ENCODE results near the gene ARPP21. TPM values are rescaled to one million over a fixed set of nuclear protein-coding genes. Genes with fewer than 3 reads are reported as not detected.

ARPP21 gene
- total RNA-seq, 1 donor from 2014 or later: 4.9 TPM

DNA sequence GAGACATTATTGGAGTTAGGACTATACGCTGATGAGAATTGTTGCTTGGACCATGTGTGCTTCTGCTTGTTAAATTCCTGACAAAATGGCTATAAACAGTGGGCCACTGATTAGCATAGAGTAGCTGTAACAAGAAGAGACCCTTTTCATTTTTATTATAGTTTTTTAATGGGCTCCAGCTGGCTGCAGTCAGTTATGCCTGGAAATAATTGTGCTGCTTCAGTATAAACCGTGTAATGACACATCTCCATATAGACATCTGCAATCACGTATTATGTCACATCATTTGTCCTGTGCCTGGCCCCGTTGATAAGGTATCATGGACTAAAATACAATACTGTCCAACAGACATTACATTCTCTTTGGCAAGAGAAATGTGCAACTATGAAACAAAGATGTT, 50.9 kb downstream of the ARPP21 start:
- H3K4me1 Mint-ChIP-seq (ENCODE audit: low read depth): no peaks in the 10 kb centered on the region
- peaks cover 9% of the 10 kb centered on the region for H3K27me3 Mint-ChIP-seq (ENCODE audit: low read depth)
- no peak for DNase-seq (ENCODE audit: low spot score)
- no peaks in the 10 kb centered on the region for H3K9me3 Mint-ChIP-seq (ENCODE audit: low read depth)
- H3K4me3 Mint-ChIP-seq (ENCODE audit: unreplicated experiment): no peak overlapping the region
- TF ChIP-seq, protein P1, sequence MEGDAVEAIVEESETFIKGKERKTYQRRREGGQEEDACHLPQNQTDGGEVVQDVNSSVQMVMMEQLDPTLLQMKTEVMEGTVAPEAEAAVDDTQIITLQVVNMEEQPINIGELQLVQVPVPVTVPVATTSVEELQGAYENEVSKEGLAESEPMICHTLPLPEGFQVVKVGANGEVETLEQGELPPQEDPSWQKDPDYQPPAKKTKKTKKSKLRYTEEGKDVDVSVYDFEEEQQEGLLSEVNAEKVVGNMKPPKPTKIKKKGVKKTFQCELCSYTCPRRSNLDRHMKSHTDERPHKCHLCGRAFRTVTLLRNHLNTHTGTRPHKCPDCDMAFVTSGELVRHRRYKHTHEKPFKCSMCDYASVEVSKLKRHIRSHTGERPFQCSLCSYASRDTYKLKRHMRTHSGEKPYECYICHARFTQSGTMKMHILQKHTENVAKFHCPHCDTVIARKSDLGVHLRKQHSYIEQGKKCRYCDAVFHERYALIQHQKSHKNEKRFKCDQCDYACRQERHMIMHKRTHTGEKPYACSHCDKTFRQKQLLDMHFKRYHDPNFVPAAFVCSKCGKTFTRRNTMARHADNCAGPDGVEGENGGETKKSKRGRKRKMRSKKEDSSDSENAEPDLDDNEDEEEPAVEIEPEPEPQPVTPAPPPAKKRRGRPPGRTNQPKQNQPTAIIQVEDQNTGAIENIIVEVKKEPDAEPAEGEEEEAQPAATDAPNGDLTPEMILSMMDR (IDR thresholded peaks at IDR 0.05): no peak
- H3K36me3 Mint-ChIP-seq (ENCODE audit: low read depth): no peaks in the 10 kb centered on the region
- H3K27ac Mint-ChIP-seq (ENCODE audit: unreplicated experiment): no peak overlapping the region

DNA sequence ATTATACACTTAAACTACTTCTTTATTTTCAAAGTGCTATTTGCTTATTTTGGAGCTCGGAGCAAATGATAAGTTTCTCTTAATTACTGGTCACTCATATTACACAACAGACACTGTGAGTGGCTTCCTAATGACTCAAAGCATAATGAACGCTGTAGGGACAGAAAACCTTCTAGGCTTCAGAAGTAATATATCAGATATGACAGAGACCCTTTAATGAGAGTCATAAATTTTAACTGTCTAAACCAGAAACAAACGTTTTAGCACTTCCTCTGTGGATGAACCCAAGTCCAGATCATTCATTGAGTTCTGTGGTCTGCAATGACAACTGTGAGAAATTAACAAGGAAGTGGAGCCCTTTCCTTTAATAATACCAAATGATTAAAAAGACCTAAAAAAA, 66.6 kb downstream of the ARPP21 start:
- no peak overlapping the region for H3K4me3 Mint-ChIP-seq (ENCODE audit: unreplicated experiment)
- H3K27ac Mint-ChIP-seq (ENCODE audit: unreplicated experiment): no peak overlapping the region
- H3K4me1 Mint-ChIP-seq (ENCODE audit: low read depth): no peaks in the 10 kb centered on the region
- H3K27me3 Mint-ChIP-seq (ENCODE audit: low read depth): peaks cover 12% of the 10 kb centered on the region
- TF ChIP-seq, protein P1 (IDR thresholded peaks at IDR 0.05): no peak
- H3K36me3 Mint-ChIP-seq (ENCODE audit: low read depth): peaks cover 4% of the 10 kb centered on the region
- no peak for DNase-seq (ENCODE audit: low spot score)
- H3K9me3 Mint-ChIP-seq (ENCODE audit: low read depth): no peaks in the 10 kb centered on the region

DNA sequence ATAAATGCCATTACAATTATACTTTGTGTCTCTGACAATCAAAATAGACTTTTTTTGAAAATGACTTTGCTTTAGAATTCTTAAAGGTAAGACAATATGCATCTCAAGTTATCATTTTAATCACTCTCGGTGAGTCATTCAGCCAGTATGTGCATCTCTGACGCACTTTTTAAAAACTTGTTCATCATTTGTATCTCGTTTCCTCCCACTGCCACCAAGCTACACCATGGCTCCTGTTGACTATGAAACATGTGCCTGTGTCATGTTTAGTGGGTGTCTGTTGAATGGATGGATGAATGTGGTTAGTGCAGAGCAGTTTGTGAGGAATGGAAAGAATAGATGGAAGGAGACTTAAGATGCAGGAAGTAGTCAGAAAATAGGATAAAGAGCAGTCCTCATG, 68.6 kb downstream of the ARPP21 start:
- DNase-seq (ENCODE audit: low spot score): no peak
- peaks cover 13% of the 10 kb centered on the region for H3K27me3 Mint-ChIP-seq (ENCODE audit: low read depth)
- TF ChIP-seq, protein P1 (IDR thresholded peaks at IDR 0.05): no peak
- no peak overlapping the region for H3K27ac Mint-ChIP-seq (ENCODE audit: unreplicated experiment)
- no peaks in the 10 kb centered on the region for H3K9me3 Mint-ChIP-seq (ENCODE audit: low read depth)
- no peaks in the 10 kb centered on the region for H3K4me1 Mint-ChIP-seq (ENCODE audit: low read depth)
- peaks cover 4% of the 10 kb centered on the region for H3K36me3 Mint-ChIP-seq (ENCODE audit: low read depth)
- H3K4me3 Mint-ChIP-seq (ENCODE audit: unreplicated experiment): no peak overlapping the region

DNA sequence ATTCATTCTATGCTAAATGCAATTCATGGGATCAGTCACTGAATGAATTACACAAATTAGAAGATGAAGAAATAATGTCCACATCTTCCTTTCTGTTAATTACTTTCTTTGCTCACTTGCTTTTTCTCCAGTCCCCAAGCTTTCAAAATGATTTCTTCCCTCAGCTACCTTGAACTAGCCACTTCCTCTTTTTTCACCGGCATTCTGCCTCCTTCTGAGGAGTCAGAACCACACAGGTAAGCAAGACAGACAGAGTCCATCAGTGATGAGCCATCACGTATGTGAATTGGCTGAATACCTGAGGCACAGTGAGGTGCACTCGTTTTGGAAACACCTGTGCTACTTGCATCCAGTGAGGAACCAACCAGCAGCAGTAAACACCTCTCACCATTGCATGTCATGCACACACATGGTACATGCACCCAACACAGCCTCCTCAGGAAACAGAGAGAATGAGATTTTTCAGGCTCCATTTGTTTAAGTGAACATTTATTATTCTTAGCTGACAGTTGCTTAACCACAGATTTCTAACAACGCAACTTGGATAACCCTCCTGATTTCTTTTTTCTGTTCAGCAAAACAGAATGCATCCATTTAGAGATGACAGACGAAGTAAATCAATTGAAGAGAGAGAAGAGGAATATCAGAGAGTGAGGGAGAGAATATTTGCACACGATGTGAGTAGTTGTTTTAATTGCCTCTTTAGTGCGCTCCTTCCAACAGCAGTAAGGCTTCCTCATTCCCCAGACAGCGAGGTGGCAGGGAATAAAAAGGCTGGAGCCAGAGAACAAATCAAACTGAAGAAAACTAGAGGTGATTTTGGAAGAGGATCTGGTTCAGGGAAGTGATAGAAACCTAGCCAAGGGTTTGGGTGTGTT, 69.3 kb downstream of the ARPP21 start:
- DNase-seq (ENCODE audit: low spot score): no peak
- no peak overlapping the region for H3K27ac Mint-ChIP-seq (ENCODE audit: unreplicated experiment)

DNA sequence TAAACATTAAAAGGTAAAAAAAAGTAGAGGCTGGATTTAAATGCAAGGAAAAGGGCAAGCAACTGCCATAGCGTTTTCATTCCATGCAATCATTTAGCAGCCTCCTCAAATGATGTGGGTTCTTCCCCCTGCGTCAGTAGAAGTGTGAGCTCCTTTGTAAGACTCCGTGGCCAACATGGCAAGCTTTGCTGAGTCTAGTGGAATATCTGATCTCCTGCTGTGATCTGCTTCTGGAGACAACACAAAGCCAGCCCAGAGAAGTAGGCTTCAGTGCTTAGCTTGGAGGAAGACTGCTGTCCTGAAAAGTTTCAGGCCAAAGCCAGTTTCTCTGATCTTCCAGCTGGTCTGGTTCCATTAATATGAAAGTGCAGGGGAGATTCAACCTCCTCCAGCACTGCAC, 70.4 kb downstream of the ARPP21 start:
- TF ChIP-seq, protein P1 (IDR thresholded peaks at IDR 0.05): no peak
- no peaks in the 10 kb centered on the region for H3K4me1 Mint-ChIP-seq (ENCODE audit: low read depth)
- no peak overlapping the region for H3K27ac Mint-ChIP-seq (ENCODE audit: unreplicated experiment)
- DNase-seq (ENCODE audit: low spot score): no peak
- peaks cover 4% of the 10 kb centered on the region for H3K36me3 Mint-ChIP-seq (ENCODE audit: low read depth)
- no peaks in the 10 kb centered on the region for H3K9me3 Mint-ChIP-seq (ENCODE audit: low read depth)
- no peak overlapping the region for H3K4me3 Mint-ChIP-seq (ENCODE audit: unreplicated experiment)
- peaks cover 18% of the 10 kb centered on the region for H3K27me3 Mint-ChIP-seq (ENCODE audit: low read depth)

More for the DNA sequence above, 69.3 kb downstream of the ARPP21 start:
- Mint-ChIP-seq H3K4me3 (ENCODE audit: unreplicated experiment) (no peak overlapping the region), H3K36me3 (ENCODE audit: low read depth) (peaks cover 4% of the 10 kb centered on the region), H3K4me1 (ENCODE audit: low read depth) (no peaks in the 10 kb centered on the region), H3K9me3 (ENCODE audit: low read depth) (no peaks in the 10 kb centered on the region), H3K27me3 (ENCODE audit: low read depth) (peaks cover 14% of the 10 kb centered on the region)
- TF ChIP-seq, protein P1 (IDR thresholded peaks at IDR 0.05): no peak

Measured in chondrocyte (in vitro differentiated cells).